Testis (tissue), 2 donors: ENCODE data around the gene TDRD12.

Source experiments
- POLR2A ChIP-seq: fragments of 450-650 bp; IDR thresholded peaks from one replicate; pipeline ENCODE4 v1.6.1; 2017; ENCODE audit warnings: antibody characterized with exemption, mild to moderate bottlenecking, moderate library complexity
- TF ChIP-seq, protein P1 (sequence below), 3 experiments: fragments of 450-650 bp in 2 of 3; fragments of 200-600 bp in 1 of 3; sonication (generic) in 1 of 3; IDR thresholded peaks; one replicate each; pipeline ENCODE4 v1.5.1; 2016 to 2019; ENCODE audit warnings: antibody characterized with exemption in 3 of 3, mild to moderate bottlenecking in 2 of 3, moderate library complexity in 1 of 3

DNA sequence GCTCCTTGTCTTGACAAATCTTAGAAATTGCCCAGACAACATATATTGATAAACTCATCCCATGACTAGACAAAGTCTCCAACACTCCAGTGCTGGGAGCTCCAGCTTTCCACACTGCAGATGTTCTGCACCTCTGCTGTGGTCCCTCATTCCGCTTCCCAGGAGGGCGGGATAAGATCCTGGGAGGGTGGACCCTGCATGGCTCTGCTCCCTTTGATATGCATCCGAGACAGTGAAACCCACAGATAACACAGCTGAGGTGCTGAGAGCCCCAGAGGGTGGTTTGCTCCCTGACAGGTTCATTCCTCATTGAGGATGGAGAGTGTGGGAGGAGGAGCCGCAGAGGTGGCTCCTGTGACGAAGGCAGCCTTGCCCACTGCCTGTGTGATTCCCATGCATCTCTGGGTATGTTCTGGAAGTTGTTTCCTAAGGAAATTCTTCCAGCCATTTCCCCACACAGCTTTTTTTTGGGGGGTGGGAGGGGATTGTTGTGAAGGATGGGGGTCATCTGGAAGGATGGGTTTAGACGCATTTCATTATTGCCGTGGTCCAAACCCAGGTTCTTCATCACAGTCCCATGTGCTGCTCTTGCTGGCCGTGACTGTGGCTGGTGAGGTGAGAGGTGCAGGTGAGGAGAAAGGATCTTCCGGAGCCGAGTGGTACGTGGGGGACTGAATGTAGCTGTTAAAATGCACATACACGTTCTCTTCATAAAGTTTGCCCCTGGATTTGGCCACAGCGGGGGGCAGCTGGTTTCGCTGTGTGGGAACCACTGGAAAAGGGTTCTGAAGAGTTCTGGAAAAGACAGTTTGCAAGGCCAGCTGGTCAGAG lies 103.6 kb downstream of the TDRD12 start:
- TF ChIP-seq, protein P1, sequence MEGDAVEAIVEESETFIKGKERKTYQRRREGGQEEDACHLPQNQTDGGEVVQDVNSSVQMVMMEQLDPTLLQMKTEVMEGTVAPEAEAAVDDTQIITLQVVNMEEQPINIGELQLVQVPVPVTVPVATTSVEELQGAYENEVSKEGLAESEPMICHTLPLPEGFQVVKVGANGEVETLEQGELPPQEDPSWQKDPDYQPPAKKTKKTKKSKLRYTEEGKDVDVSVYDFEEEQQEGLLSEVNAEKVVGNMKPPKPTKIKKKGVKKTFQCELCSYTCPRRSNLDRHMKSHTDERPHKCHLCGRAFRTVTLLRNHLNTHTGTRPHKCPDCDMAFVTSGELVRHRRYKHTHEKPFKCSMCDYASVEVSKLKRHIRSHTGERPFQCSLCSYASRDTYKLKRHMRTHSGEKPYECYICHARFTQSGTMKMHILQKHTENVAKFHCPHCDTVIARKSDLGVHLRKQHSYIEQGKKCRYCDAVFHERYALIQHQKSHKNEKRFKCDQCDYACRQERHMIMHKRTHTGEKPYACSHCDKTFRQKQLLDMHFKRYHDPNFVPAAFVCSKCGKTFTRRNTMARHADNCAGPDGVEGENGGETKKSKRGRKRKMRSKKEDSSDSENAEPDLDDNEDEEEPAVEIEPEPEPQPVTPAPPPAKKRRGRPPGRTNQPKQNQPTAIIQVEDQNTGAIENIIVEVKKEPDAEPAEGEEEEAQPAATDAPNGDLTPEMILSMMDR (IDR thresholded peaks at IDR 0.05), result no peak
- TF ChIP-seq POLR2A, result no peak
